ENCODE results near the gene ARPP21.
A peak's percentile ranks its signal among the peaks of the same experiment; 100 is the strongest.

The ARPP21 gene

GRCh38 chr3:35677797-35678196, 38.5 kb downstream of the ARPP21 start:
- peak; percentile 24 for DNase-seq

GRCh38 chr3:35678643-35679161, 39.4 kb downstream of the ARPP21 start:
- no peak for DNase-seq

DNA sequence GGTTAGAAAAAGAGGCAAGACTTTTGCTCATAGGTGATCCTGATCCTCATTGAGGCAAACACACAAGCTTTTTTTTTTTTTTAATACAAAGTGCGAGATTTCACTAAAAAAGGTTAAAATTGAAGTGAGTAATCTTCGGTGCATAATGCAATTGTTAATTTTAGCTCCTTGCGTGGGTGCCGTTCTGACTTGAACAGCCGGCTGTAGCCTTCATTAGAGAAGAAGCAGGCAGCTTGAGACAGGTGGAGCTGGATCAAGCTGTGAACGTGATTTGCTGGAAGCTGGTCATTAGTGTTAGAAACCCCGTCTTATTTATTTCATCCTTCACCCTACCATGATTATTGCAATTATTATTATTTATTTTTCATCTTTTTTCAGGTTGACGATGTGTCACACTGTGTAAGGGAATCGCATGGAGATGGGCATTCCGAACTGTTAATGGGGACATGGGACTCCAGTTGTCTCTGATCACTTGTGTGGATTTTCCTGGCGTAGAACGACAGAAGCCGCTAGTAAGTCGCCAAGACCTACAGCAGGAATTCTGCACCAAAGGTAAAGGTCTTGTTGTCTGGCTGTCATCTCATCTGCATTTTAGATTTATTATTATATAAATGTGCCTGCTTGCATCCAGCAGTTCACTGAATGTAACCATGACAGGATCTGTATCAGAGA, 40.2 kb downstream of the ARPP21 start:
- no peak for DNase-seq

GRCh38 chr3:35680866-35681650, 41.7 kb downstream of the ARPP21 start:
- DNase-seq = no peak

- DNase-seq = no peak
Measured at GRCh38 chr3:35685153-35685552, 45.8 kb downstream of the ARPP21 start.

DNA sequence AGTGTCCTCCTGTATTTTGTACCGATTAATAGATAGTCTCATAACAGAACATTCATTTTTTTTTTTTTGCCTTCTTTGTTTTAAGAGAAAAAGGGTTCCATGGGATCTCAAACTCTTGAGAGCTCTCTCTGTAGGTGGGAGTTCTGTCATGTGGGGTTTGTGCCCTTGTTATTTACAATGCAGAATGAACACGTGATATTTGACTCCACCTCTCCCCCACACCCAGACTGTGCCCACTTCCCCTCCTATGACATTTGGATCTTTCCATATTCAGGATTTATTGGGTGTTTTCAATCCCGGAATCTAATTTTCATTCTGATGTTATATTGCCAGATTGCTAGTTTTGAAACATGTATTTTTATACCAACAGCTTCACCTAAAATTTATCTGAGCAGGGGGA, 49.5 kb downstream of the ARPP21 start:
- DNase-seq = no peak

DNA sequence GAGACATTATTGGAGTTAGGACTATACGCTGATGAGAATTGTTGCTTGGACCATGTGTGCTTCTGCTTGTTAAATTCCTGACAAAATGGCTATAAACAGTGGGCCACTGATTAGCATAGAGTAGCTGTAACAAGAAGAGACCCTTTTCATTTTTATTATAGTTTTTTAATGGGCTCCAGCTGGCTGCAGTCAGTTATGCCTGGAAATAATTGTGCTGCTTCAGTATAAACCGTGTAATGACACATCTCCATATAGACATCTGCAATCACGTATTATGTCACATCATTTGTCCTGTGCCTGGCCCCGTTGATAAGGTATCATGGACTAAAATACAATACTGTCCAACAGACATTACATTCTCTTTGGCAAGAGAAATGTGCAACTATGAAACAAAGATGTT, 50.9 kb downstream of the ARPP21 start:
- no peak for DNase-seq

DNA sequence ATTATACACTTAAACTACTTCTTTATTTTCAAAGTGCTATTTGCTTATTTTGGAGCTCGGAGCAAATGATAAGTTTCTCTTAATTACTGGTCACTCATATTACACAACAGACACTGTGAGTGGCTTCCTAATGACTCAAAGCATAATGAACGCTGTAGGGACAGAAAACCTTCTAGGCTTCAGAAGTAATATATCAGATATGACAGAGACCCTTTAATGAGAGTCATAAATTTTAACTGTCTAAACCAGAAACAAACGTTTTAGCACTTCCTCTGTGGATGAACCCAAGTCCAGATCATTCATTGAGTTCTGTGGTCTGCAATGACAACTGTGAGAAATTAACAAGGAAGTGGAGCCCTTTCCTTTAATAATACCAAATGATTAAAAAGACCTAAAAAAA, 66.6 kb downstream of the ARPP21 start:
- no peak for DNase-seq

DNA sequence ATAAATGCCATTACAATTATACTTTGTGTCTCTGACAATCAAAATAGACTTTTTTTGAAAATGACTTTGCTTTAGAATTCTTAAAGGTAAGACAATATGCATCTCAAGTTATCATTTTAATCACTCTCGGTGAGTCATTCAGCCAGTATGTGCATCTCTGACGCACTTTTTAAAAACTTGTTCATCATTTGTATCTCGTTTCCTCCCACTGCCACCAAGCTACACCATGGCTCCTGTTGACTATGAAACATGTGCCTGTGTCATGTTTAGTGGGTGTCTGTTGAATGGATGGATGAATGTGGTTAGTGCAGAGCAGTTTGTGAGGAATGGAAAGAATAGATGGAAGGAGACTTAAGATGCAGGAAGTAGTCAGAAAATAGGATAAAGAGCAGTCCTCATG, 68.6 kb downstream of the ARPP21 start:
- peak; percentile 17 for DNase-seq

DNA sequence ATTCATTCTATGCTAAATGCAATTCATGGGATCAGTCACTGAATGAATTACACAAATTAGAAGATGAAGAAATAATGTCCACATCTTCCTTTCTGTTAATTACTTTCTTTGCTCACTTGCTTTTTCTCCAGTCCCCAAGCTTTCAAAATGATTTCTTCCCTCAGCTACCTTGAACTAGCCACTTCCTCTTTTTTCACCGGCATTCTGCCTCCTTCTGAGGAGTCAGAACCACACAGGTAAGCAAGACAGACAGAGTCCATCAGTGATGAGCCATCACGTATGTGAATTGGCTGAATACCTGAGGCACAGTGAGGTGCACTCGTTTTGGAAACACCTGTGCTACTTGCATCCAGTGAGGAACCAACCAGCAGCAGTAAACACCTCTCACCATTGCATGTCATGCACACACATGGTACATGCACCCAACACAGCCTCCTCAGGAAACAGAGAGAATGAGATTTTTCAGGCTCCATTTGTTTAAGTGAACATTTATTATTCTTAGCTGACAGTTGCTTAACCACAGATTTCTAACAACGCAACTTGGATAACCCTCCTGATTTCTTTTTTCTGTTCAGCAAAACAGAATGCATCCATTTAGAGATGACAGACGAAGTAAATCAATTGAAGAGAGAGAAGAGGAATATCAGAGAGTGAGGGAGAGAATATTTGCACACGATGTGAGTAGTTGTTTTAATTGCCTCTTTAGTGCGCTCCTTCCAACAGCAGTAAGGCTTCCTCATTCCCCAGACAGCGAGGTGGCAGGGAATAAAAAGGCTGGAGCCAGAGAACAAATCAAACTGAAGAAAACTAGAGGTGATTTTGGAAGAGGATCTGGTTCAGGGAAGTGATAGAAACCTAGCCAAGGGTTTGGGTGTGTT, 69.3 kb downstream of the ARPP21 start:
- DNase-seq = no peak

GRCh38 chr3:35709691-35710090, 70.4 kb downstream of the ARPP21 start:
- no peak for DNase-seq

GRCh38 chr3:35710554-35710953, 71.2 kb downstream of the ARPP21 start:
- DNase-seq = no peak

DNA sequence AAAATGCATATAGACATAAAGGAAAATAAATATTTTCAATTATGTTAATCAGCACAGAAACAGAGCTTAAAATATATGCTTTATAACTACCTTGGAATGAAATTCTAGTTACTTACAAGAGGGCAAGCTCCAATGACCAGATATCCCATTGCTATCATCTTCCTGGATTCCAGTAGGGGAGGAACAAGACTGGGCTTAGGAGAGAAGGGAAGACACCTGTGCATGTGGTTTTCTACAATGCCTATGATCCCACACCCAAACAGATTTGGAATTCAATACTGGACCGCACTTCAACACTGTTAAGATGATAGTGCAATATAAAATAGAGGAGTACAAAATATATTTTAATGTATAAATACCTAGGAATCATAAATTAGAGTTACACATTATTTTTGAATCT, 79.6 kb downstream of the ARPP21 start:
- DNase-seq = no peak

- DNase-seq = no peak
Measured at GRCh38 chr3:35721628-35722027, 82.3 kb downstream of the ARPP21 start.

DNA sequence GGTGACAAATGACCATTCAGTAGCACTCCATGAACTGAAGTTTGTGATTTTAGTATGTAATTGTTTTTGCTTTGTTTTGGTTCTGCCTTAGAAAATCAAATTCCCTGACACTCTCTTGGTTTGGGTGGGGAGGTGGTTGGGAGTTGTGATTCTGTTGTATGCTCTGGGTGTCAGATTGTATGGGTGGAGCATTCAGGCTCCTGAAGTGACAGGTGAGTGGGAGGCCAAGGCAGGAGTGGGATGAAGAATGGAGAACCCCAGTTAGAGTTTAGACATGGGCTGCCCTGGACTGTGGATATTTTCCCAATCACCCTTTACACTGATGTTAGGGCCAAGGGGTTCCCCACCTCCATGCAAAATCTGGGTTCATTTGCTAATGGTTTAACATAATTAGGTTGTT, 83.6 kb downstream of the ARPP21 start:
- DNase-seq = no peak

GRCh38 chr3:35723480-35724097, 84.3 kb downstream of the ARPP21 start:
- no peak for DNase-seq

- DNase-seq = no peak
Measured at GRCh38 chr3:35724106-35724505, 84.8 kb downstream of the ARPP21 start.

DNA sequence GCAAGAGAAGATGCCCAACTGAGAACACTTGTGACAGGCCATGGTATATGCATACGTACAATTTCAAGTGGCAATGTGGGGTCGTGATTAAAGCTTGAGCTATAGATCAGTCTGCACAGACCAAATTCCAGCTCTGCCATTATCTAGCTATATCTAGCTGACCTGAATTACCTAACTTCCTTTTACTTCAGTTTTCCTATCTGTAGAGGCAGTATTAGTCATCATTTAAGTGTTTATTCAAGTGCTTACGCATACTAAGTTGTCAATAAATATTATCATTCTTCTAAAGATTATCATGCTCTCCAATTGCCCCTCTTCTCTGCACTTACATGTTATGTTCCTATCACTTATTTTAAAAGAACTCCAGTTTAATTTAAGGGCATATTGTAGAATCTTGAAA, 87.9 kb downstream of the ARPP21 start:
- DNase-seq = no peak

- no peak for DNase-seq
Measured at GRCh38 chr3:35733341-35733740, 94.0 kb downstream of the ARPP21 start.

- no peak for DNase-seq
Measured at GRCh38 chr3:35733864-35734263, 94.5 kb downstream of the ARPP21 start.

DNA sequence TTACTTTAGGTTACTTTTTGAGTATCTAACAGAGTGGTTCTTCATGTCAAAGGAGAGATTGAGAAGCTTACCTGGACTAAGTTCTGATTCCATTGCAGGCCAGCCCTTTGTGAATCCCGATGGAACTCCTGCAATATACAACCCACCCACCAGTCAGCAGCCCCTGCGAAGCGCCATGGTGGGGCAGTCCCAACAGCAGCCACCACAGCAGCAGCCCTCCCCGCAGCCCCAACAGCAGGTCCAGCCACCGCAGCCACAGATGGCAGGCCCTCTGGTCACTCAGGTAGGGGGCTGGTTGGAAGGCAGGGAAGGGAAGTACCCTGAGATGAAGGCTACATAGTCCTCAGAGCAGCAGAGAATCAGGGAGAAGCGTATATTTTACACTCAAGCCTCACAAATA, 97.8 kb downstream of the ARPP21 start:
- DNase-seq = no peak

- DNase-seq = no peak
Measured at GRCh38 chr3:35737527-35737926, 98.2 kb downstream of the ARPP21 start.

All from fibroblast of skin of right quadriceps (primary cell).